ENCODE results near the gene PIGK.

DNA sequence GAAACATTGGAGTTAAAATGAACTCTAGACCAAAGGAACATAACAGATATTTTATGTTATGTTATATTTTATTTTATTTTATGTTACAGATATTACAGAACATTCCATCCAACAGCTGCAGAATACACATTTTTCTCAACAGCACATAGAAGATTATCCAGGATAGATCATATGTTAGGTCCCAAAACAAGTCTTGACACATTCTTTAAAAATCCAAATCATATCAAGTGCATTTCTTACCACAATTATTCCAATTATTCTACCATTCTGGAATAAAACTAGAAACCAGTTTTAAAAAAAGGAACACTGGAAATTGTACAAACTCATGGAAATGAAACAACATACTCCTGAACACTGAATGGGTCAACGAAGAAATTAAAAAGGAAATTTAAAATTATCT, 30.9 kb upstream of the PIGK start:
- no peak for TF ChIP-seq USF2 (IDR thresholded peaks at IDR 0.05; ENCODE audit: low read depth, low read length)
- TF ChIP-seq POLR2A (IDR thresholded peaks at IDR 0.05; ENCODE audit: low read depth, low read length), result no peak
- no peak for TF ChIP-seq NFE2L2 (IDR thresholded peaks at IDR 0.05; ENCODE audit: low read depth, low read length)
- no peak for TF ChIP-seq CTCF (conservative IDR thresholded peaks at IDR 0.05; ENCODE audit: low read depth, low read length)
- TF ChIP-seq, protein P1, sequence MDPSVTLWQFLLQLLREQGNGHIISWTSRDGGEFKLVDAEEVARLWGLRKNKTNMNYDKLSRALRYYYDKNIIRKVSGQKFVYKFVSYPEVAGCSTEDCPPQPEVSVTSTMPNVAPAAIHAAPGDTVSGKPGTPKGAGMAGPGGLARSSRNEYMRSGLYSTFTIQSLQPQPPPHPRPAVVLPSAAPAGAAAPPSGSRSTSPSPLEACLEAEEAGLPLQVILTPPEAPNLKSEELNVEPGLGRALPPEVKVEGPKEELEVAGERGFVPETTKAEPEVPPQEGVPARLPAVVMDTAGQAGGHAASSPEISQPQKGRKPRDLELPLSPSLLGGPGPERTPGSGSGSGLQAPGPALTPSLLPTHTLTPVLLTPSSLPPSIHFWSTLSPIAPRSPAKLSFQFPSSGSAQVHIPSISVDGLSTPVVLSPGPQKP (IDR thresholded peaks at IDR 0.05; ENCODE audit: borderline replicate concordance, low read depth, low read length), result no peak
- TF ChIP-seq CEBPB (IDR thresholded peaks at IDR 0.05; ENCODE audit: low read depth, low read length), result no peak
- TF ChIP-seq RFX5 (IDR thresholded peaks at IDR 0.05; ENCODE audit: low read depth, low read length), result no peak
- no peak for TF ChIP-seq RAD21 (IDR thresholded peaks at IDR 0.05; ENCODE audit: low read length)
- TF ChIP-seq RCOR1 (IDR thresholded peaks at IDR 0.05; ENCODE audit: insufficient replicate concordance, low read length), result no peak

All from IMR-90 (cell line).